HCEC 1CT (cell line): ENCODE measurements around the gene ZFHX3.

Experiments
- DNase-seq: peaks from one replicate; pipeline ENCODE4 v3.0.0-alpha.2; 2017

Gene ZFHX3

GRCh38 chr16:72894293-72895151 is 153.4 kb downstream of the ZFHX3 start:
- no peak for DNase-seq

DNA sequence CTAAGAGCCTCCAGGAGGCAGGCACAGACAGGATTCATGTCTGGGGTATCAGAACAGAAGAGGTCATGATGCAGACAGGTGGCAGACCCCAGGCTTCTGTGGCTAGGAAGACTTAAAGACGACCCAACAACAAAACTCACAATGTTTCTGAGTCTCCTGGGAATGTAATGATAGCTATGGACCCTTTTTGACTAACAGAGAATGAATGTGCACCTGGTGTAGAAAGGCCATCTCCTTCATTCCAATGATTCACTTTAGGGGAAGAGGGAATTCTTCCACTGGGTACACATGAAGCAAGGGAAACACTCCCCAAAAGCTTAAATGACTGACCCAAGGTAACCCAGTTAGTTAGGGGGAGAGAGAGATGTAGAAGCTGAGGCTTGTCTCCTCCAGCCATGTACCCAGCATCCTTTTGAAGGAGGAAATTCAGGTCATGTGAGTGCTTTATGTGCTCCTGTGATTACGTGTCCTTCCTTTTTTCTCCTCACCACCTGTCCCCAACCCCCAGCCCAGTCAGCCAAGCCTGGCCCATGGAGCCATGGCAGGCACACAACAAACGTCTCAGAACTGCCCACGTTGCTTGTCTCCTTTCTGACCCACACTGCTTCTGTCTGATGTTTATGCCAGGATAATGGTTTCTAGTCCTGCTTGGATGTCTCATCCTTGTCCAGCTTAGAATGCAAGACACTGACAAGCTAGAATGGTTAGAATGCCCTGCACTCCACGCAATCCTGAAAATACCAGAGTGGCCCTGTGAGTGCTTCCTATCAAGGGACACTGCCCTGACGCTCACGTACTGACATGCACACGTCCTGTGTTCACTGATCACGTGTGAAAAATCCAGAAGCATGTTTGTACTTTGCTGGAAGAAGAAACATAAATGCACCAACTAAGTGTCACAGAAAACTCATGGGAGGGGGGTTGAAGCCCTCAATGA is 156.4 kb downstream of the ZFHX3 start:
- DNase-seq = no peak

GRCh38 chr16:72890587-72890986 is 157.3 kb downstream of the ZFHX3 start:
- no peak for DNase-seq

DNA sequence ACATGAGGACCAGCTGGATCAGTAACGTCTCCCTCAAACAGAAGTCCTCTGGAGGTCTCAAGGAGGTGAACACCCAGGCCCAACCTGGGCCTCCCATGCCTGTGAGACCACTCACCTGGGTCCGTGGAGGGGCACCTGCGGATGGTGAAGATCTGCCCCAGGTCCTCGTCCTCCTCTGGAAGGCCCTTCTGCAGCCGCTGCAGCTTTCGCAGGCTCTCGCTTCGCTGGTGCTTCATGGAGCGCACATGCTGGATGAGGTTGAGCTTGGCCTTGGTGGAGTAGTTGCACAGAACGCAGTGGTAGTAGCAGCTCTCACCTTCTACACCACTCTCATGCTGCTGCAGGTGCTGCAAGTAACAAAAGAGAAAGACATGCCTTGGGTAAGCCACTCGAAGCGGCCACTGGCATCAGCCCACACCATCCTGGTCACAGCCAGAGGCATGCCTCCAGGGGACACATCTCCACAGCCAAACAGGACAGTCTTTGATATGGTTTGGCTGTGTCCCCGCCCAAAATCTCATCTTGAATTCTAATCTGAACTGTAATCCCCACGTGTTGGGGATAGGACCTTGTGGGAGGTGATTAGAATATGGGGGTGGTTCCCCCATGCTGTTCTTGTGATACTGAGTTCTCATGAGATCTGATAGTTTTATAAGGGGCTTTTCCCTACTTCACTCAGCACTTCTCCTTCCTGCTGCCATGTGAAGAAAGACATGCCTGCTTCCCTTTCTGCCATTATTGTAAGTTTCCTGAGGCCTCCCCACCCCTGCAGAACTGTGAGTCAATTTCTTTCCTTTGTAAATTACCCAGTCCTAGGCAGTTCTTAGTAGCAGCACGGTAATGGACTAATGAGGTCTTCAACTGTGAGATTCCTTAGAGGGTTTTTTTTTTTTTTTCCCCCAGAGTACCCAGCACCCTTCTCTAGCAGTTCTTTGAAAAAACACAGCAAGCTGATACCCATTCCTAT is 158.0 kb downstream of the ZFHX3 start:
- DNase-seq = no peak

DNA sequence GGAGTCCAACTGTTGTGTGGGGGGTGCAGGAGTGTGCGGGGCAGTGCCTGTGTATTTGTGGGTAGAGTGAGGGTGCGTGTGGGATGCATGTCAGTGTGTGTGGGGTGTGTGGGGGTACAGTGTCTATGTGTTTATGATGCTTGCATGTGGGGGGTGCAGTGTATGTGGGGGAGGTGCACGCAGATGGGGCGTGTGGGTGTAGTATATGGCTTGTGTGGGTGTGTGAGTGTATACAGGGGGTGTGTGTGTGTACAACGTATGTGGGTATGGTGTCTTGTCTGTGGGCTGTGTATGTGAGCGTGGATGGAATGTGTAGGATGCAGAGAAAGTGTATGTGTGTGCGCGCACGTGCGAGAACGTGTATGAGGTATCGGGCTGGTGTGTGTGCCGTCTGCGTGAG is 160.4 kb downstream of the ZFHX3 start:
- DNase-seq = no peak

DNA sequence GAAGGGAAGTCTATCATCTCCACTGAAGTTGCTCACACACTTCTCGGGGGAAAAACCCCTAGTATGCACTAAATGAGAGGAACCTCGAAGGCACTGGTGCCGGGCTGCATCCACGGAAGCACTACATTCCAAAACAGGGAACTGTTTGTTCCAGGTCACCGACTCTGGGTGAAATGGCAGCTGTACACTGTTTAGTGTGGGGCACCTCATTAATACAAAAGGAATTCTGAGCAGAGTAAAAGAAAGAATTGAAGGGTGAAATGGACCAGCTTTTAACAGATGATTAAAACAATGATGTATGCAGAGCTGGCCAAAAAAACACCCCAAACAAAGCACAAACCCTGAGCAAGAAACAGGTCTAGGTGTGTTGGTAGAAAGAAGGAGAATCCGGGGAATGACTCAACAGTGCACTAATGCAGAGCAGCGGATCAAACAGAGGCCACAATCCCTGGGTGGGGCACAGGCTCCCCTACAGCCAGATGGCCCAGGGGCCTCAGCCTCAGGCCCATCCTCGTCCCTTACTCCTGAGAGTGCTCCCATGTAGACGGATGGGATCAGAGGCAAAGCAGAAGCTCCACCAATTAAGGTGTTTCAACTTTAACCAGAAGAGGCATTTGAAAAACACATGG is 161.5 kb downstream of the ZFHX3 start:
- DNase-seq = no peak

- no peak for DNase-seq
Observed at GRCh38 chr16:72884573-72884972, 163.4 kb downstream of the ZFHX3 start.

- peak; percentile 39 for DNase-seq
Observed at GRCh38 chr16:72884037-72884436, 163.9 kb downstream of the ZFHX3 start.

DNA sequence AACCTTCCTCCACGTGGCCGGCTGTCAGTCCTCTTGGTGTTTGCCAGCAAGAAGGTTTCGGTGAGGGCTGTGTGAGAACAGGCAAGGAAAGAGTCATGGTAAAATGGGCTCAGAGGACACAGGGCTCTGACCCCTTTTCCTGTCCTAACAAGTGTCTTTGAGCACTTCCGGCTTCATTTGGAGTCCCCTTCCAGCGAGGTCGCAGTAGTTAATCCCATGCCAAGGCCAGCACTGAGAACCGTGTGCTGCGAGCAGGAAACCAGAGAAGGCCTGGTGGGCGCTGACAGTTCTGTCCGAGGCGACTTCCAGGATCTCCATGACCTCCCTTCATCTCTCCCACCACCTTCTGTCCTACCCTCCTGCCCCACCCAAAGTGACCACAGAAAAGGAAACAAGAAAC is 168.1 kb downstream of the ZFHX3 start:
- no peak for DNase-seq

DNA sequence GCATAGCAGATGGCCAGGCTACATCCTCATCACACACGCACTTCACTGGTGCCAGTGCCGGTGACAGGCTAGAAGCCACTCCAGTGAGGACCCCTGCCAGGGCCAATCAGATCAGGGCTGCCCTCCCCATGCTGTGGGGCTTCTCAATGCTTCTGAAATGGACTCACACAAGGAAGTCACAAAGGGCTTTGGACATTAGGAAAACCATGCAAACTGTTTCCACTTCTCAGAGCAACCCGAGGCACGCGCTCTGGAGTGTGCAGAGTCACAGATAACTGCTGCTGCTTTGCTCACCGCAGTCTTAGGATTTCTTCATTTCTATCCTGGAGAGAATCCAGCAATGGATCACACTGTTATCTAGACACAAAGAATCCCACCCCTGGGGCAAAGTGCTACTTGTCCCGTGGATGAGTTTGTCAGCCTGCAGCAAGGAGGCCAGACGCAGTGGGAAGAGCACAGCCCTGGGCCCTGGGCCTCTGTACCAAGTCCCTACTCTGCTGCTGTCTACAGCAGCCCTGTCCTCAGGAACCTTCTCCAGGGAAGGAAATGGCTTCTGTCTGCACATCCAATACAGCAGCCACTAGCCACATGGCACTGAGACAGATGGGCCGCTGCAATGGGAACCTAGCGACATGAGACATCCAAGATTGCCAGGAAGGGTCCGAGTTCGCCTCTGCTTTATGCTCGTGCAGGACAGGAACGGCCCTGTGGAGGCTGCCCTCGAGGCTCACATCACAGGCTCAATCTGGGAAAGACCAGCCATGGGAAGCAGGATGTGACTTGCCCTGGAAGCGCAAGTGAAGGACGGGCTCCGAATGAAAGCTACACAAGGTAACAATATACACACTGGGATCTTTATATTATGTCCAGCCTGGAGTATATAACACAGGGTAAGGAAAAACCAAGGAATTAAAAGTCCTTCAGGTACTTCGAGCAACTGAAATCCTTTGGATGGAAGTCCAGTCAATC is 169.3 kb downstream of the ZFHX3 start:
- no peak for DNase-seq

DNA sequence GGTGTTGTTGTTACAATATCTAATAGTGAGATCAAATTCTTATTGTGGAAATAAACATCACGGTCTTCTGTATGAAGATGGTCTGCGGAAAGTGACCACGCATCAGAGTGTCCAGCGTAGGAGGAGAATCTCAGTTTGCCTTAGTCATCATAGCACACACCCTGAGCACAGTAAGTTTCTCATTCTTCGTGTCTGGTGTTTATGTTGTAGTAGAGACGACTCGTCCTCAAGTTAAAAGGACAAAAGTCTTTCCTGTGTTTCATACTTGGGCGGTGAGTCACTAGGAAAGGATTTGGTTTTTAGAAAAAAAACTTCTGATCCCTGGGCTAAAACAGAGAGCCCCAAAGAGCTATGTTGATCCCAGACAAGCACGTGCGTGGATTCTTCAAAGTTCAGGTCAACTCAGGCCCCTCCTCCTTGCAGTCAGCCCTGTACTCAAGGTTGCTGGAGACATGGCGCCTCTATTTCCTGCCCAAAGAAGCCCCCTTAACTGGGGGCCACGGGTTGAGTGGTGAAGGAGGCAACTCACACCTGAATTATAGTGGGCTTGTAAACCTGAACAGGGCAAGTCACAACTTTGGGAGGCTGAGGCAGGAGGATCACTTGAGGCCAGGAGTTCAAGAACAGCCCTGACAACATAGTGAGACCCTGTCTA is 170.4 kb downstream of the ZFHX3 start:
- peak; percentile 70 for DNase-seq

DNA sequence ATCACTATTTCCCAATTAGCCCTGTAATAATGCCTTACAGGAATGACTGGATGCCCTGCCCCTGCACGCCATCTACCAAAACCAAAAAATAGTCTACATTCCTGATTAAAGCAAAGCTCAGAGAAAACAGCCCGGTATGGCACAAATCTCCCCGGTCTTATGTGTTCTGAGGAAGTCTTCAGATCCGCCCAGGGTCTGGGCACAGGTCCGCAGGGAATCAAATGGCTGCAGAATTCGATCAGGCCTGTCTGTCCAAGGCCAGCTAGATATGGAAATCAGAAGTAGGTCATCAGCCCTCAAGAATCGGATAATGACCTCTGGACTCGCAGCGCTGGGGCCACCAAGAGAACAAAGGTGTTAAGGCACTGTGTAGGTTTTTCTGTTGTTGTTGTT is 171.0 kb downstream of the ZFHX3 start:
- DNase-seq = no peak

DNA sequence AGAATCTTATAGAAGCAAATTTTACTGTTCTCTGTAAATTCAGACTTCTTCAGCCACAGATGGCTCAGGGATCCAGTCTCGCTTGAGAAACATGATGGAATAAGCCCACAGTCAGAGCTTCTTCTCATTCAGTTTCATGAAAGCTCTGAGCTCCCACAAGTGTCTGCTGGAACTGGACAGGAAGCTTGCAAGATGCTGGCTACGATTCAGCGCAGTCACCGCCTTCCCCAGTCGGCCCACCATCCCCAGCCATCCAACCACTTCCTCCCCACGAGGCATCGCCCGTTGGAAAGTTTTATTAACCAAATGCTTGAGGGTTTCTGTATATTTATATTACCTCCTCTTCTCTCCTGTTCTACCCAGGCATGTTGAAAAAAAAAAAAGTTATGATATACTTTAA is 171.7 kb downstream of the ZFHX3 start:
- DNase-seq = peak; percentile 54

- no peak for DNase-seq
Observed at GRCh38 chr16:72875291-72876031, 172.5 kb downstream of the ZFHX3 start.

DNA sequence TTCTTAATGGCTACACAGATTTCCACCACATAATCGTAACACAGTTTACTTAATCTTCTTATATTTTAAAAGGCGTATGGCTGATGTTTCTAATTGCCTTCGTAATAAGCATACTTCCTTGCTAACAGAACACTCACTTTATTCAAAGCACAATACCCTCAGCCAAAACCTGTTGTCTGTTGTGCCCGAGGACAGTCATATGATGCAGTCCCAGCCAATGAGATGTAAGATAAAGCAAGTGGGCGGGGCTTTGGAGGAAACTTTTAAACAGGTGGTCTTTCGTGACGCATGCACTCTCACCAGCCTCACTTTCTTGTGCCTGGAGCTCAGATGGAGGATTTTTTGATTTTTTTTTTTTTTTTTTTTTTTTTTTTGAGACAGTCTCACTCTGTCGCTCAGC is 174.1 kb downstream of the ZFHX3 start:
- no peak for DNase-seq

- no peak for DNase-seq
Observed at GRCh38 chr16:72873044-72873443, 174.9 kb downstream of the ZFHX3 start.

GRCh38 chr16:72865835-72866234 is 182.1 kb downstream of the ZFHX3 start:
- no peak for DNase-seq

DNA sequence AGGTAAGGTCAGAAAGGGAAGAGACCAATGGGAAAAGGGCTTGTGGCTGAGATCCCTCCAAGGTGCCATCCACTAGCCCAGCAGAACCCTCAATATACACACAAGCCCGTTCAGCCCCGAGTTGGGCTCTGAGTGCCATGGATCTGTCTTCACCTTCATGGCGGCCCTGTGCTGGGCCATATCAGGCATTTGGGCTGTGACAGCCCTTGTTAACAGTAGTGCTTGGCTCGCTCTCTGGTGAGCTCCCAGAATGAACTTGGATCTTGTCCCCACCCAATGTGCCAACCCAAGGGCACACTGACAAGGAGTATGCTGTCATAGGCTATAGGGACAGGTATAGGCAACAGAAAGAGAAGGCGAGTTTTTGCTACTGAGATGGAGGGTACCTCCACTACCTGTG is 182.7 kb downstream of the ZFHX3 start:
- no peak for DNase-seq

DNA sequence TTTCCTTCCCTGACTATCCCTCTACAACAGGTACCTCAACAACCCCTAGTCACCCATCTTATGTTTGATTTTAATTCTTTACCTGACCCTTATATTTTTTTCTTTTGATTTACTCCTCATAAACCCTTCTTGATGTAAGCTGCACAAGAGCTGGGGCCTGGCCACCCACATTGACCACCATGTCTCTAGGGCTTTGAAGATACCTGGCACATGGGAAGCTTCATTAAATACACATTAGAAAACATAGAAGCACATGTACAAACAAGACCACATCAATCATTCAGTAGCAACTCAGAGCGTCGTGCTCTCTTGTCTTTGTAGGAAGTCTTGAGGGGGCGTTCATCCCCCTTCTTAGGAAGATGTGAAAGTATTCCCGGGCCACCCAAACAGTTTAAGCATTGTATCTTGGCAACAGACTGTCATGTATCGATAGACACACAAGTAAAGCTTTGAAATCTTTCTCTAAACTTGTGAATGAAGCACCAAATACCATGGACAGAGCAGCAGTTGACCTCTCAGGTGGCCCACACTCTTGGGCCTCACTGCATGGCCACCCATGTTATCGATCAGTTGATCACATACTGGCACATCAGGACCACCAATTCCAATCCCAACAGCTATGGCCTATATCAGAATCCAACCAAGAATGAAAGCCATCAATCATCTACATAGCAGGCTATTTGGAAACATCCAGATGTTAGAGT is 183.6 kb downstream of the ZFHX3 start:
- DNase-seq = no peak
